Breast epithelium (tissue), 4 donors: ENCODE results near the gene UNC80. TPM values are rescaled to one million over a fixed set of nuclear protein-coding genes. Genes with fewer than 3 reads are reported as not detected.
A peak's percentile ranks its signal among the peaks of the same experiment; 100 is the strongest.

Experiments used
- DNase-seq, 2 donors: peaks; one replicate each; pipeline ENCODE4 v3.0.0-alpha.2; 2019; ENCODE audit warnings: low spot score in 2 of 2
- H3K27ac ChIP-seq, 2 donors: fragments of 200-600 bp; sonication (generic) in 1 of 2; one replicate each; pipeline ENCODE4 v1.5.1; 2016 to 2019; ENCODE audit warnings: mild to moderate bottlenecking in 1 of 2
- H3K27me3 ChIP-seq, 2 donors: fragments of 200-600 bp; sonication (generic) in 1 of 2; one replicate each; pipeline versions ENCODE4 v1.5.1 to v1.6.0; 2017 to 2019; ENCODE audit warnings: control low read depth in 1 of 2, mild to moderate bottlenecking in 1 of 2
- H3K36me3 ChIP-seq: fragments of 200-600 bp; one replicate; pipeline ENCODE4 v1.5.1; 2019
- H3K4me1 ChIP-seq, 2 donors: fragments of 200-600 bp; sonication (generic); one replicate each; pipeline ENCODE4 v1.5.1; 2016 to 2019; ENCODE audit warnings: control low read depth in 1 of 2
- H3K4me3 ChIP-seq, 3 donors: fragments of 200-600 bp; sonication (generic); 1 replicate in 2 of 3; 2 replicates in 1 of 3; pipeline ENCODE4 v1.5.1; 2016 to 2019; ENCODE audit warnings: mild to moderate bottlenecking in 3 of 3, moderate library complexity in 2 of 3
- H3K9me3 ChIP-seq, 2 donors: fragments of 200-600 bp; sonication (generic) in 1 of 2; one replicate each; pipeline ENCODE4 v1.5.1; 2016 to 2019; ENCODE audit warnings: control low read depth in 1 of 2
- CTCF ChIP-seq, 3 donors: fragments of 450-650 bp; IDR thresholded peaks; one replicate each; pipeline ENCODE4 v1.5.1; 2016 to 2017; ENCODE audit warnings: antibody characterized with exemption in 3 of 3, mild to moderate bottlenecking in 3 of 3, moderate library complexity in 3 of 3
- POLR2A ChIP-seq: fragments of 450-650 bp; IDR thresholded peaks from one replicate; pipeline ENCODE4 v1.6.1; 2016; ENCODE audit warnings: antibody characterized with exemption, mild to moderate bottlenecking, moderate library complexity
- POLR2AphosphoS5 ChIP-seq, 3 donors: sonication (generic); formaldehyde crosslinking; IDR thresholded peaks; one replicate each; pipeline ENCODE4 v1.6.1; 2017; ENCODE audit warnings: antibody characterized with exemption in 3 of 3
- intact Hi-C: fragments of 100-400 bp; cut with DNase I; formaldehyde crosslinking; loops from one replicate; pipeline ENCODE4 v1.15.1; 2023; ENCODE audit warnings: low total_unique reads
- total RNA-seq, 3 donors: library from RNA; depleted of rRNA; stranded (reverse); fragments of >200 nt; gene quantifications; one replicate each; pipeline ENCODE4 v1.1.0, GENCODE V29; 2016

UNC80 gene
- total RNA-seq, 3 donors from 2014 or later: under 0.01 TPM; not detected in 2

- no peak overlapping the region for H3K27ac ChIP-seq
- TF ChIP-seq CTCF (IDR thresholded peaks at IDR 0.05) (no peak), POLR2A (no peak), POLR2AphosphoS5 (IDR thresholded peaks at IDR 0.05) (no peak)
- H3K4me3 ChIP-seq: no peak overlapping the region
- no peaks in the 10 kb centered on the region for H3K4me1 ChIP-seq
- no peaks in the 10 kb centered on the region for H3K9me3 ChIP-seq
- no peaks in the 10 kb centered on the region for H3K27me3 ChIP-seq
- intact Hi-C loops: no loop called here
- no peak for DNase-seq
- no peaks in the 10 kb centered on the region for H3K36me3 ChIP-seq
These were observed 222.3 kb downstream of the UNC80 start for GRCh38 chr2:209993968-209994367.

DNA sequence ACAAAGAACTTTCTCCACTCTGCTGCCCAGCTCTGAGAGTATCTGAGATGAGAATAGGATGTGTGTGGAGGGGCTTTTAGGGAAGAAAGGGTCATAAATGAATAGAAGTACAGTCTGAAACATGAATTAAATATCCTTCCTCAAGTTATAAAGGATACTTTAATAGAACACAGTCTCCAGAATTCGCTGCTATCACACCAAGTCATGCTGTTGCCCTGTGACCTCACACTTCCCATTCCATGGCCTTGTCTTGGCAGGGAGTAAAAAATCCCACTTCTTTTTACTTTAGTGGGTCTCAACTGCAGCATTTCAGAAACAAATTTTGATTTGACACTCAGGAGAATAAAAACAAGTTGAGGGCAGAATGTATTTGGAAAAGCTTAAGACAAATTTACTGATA is 227.0 kb downstream of the UNC80 start:
- H3K4me3 ChIP-seq: no peak overlapping the region
- intact Hi-C loops: no loop called here
- H3K27ac ChIP-seq: no peak overlapping the region
- H3K9me3 ChIP-seq: no peaks in the 10 kb centered on the region
- no peaks in the 10 kb centered on the region for H3K27me3 ChIP-seq
- no peak for TF ChIP-seq POLR2A
- TF ChIP-seq POLR2AphosphoS5 (IDR thresholded peaks at IDR 0.05): no peak
- no peak for TF ChIP-seq CTCF (IDR thresholded peaks at IDR 0.05)
- no peak for DNase-seq
- peaks cover 0 to 5% of the 10 kb centered on the region in 2 donors for H3K4me1 ChIP-seq
- no peaks in the 10 kb centered on the region for H3K36me3 ChIP-seq

DNA sequence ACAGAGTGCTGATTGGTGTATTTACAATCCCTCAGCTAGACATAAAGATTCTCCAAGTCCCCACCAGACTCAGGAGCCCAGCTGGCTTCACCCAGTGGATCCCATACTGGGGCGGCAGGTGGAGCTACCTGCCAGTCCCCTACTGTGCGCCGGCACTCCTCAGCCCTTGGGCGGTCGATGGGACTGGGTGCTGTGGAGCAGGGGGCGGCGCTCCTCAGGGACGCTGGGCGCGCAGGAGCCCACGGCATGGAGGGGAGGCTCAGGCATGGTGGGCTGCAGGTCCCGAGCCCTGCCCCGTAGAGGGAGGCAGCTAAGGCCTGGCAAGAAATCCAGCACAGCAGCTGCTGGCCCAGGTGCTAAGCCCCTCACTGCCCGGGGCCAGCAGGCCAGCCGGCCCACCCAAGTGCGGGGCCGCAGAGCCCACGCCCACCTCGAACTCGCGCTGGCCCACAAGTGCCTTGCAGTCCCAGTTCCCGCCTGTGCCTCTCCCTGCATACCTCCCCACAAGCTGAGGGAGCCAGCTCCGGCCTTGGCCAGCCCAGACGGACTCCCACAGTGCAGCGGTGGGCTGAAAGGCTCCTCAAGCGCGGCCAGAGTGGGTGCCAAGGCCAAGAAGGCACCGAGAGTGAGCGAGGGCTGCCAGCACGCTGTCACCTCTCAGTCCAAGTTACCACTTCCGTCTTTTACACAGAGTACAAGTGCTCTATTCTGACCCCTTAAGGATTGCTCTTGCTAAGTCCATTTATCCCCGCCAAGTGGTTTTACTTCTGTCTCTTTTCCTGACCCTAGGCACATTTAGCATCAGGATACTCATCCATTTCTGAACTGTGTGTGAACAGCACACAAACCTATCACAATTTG is 229.1 kb downstream of the UNC80 start:
- DNase-seq: no peak
- peaks cover 0 to 9% of the 10 kb centered on the region in 2 donors for H3K4me1 ChIP-seq

GRCh38 chr2:210002158-210003157 is 230.8 kb downstream of the UNC80 start, which contains the start of gene RPE:
RPE (plus strand) TSS chr2:210002638; CDS start chr2:210002662, 24 bp downstream.
- intact Hi-C loops: no loop called here
- peaks cover 0 to 9% of the 10 kb centered on the region in 2 donors for H3K4me1 ChIP-seq
- H3K4me3 ChIP-seq: peak within 1 kb of the TSS; percentile 67 to 90 (median 79)
- peak; percentile 90 to 95 for DNase-seq
- H3K9me3 ChIP-seq: no peaks in the 10 kb centered on the region
- peak within 1 kb of the TSS; percentile 70 to 80 for H3K27ac ChIP-seq
- TF ChIP-seq POLR2AphosphoS5 (IDR thresholded peaks at IDR 0.05) (peak in 1 of 3 donors; percentile 35), POLR2A (no peak), CTCF (IDR thresholded peaks at IDR 0.05) (no peak)
- H3K36me3 ChIP-seq: no peaks in the 10 kb centered on the region
- no peaks in the 10 kb centered on the region for H3K27me3 ChIP-seq

More for the DNA sequence above, 229.1 kb downstream of the UNC80 start:
- no peaks in the 10 kb centered on the region for H3K36me3 ChIP-seq
- H3K9me3 ChIP-seq: no peaks in the 10 kb centered on the region
- no peaks in the 10 kb centered on the region for H3K27me3 ChIP-seq
- no peak for TF ChIP-seq CTCF (IDR thresholded peaks at IDR 0.05)
- no peak for TF ChIP-seq POLR2A
- no peak for TF ChIP-seq POLR2AphosphoS5 (IDR thresholded peaks at IDR 0.05)
- no peak overlapping the region for H3K4me3 ChIP-seq
- intact Hi-C loops: no loop called here
- H3K27ac ChIP-seq: no peak overlapping the region
